ENCODE data around the gene FRG2.
"Not testable (repeated sequence)": the region's sequence is repeated elsewhere in the genome, so short reads cannot be mapped to it uniquely, and the experiment has no call there.

The FRG2 gene

GRCh38 chr4:190014771-190015537 lies 12.1 kb downstream of the FRG2 start:
- TF ChIP-seq ZFX (IDR thresholded peaks at IDR 0.05): no peak
- TF ChIP-seq, protein P1, sequence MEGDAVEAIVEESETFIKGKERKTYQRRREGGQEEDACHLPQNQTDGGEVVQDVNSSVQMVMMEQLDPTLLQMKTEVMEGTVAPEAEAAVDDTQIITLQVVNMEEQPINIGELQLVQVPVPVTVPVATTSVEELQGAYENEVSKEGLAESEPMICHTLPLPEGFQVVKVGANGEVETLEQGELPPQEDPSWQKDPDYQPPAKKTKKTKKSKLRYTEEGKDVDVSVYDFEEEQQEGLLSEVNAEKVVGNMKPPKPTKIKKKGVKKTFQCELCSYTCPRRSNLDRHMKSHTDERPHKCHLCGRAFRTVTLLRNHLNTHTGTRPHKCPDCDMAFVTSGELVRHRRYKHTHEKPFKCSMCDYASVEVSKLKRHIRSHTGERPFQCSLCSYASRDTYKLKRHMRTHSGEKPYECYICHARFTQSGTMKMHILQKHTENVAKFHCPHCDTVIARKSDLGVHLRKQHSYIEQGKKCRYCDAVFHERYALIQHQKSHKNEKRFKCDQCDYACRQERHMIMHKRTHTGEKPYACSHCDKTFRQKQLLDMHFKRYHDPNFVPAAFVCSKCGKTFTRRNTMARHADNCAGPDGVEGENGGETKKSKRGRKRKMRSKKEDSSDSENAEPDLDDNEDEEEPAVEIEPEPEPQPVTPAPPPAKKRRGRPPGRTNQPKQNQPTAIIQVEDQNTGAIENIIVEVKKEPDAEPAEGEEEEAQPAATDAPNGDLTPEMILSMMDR (conservative IDR thresholded peaks at IDR 0.05): no peak
- H3K27ac ChIP-seq: no peak overlapping the region

DNA sequence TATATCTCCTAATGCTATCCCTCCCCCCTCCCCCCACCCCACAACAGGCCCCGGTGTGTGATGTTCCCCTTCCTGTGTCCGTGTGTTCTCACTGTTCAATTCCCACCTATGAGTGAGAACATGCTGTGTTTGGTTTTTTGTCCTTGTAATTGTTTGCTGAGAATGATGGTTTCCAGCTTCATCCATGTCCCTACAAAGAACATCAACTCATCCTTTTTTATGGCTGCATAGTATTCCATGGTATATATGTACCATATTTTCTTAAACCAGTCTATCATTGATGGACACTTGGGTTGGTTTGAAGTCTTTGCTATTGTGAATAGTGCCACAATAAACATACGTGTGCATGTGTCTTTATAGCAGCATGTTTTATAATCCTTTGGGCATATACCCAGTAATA lies 37.1 kb downstream of the FRG2 start:
- H3K27ac ChIP-seq: not testable (repeated sequence)

DNA sequence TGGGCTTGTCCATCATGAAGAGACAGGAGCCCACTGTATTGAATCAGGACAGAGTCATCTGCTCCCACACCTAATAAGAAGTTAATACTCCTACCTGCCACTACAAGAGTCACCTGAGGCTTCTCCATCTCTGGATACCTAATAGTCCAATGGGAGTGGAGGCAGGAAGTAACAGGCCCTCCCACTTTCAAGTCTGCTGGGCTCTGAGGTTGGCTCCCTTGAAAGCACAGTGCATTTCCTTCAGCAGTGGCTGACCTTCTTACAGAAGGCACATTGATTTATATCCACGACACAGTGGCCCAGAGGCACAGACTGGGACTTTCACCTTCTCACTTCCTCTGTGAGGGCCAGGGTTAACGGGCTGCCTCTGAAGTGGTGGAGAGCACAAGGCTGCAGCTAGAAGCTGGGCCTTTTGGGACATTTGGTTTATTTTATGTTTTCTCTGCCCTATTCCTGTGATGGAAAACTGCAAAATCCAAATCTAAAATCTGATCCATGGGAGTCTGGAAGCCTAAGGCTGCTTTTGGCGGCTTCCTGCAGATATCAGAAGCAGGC lies 38.1 kb downstream of the FRG2 start:
- no peak overlapping the region for H3K27ac ChIP-seq
- TF ChIP-seq ZFX (IDR thresholded peaks at IDR 0.05): no peak
- TF ChIP-seq, protein P1 (conservative IDR thresholded peaks at IDR 0.05): no peak

DNA sequence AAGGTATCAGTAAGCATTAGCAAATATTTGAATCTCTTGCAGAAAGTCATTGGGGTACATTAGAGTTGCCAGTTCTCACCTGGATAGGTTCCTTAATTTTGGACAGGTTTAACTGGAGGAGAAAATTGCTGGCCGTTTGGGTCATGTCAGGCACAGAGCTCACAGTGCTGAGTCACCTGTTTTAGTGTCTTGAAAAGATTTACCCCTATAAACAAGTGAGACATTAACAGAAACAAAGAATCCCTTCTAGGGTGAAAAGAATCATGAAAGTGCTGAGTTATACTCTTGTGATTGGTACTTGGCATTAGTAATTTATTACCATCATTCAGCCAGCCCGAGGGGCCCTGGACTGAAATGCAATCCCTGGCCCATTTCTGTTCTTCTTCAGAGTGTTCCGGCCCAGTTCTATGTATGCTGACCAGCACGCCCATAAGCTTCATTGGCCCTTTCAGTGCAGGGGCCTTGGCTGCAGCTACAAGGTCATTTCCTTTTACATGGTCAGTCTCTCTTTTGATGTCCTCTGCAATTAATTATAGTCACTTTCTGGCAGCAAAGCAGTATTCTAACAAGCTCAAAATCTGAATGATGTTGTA lies 41.3 kb downstream of the FRG2 start:
- H3K27ac ChIP-seq: not testable (repeated sequence)

DNA sequence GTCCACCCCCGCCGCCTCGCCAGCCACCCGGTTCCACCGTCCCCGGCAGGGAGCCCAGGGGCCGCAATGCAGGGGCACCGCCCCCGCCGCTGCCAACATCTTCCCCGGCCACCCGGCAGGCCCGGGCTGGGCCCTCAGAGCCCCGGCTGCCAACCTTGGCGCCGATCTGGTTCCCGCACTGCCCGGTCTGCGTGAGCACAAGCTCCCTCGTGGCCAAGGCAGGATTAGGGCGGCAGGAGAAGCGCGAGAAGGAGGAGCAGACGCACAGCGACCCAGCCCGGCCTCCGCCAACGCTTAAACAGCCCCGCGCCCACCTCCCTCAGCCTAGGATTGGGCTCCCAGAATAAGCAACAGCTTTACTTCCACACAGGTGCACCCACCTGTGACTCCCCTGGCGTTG lies 42.4 kb downstream of the FRG2 start:
- not testable (repeated sequence) for H3K27ac ChIP-seq

- not testable (repeated sequence) for H3K27ac ChIP-seq
Observed at GRCh38 chr4:189983916-189984526, 43.0 kb downstream of the FRG2 start.

DNA sequence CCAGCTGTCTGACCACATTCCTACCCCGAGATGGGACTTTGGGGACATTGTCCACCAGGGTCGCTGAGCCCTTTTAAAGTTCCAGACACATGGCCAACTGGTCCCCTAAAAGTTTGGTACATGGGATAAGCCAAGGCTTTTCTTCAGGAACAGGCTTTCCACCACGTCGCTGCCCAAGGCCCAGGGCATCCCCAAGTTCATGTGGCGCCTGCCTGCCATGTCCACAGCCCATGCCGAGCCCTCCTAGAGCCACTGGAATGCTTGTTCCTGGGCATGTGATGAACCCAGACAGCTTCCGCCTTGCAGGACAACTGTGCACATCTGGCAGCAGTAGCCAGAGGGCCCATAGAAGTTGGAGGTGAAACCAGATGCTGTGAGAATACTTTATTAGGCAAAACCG lies 45.1 kb downstream of the FRG2 start:
- no peak overlapping the region for H3K27ac ChIP-seq
- no peak for TF ChIP-seq ZFX (IDR thresholded peaks at IDR 0.05)
- TF ChIP-seq, protein P1 (conservative IDR thresholded peaks at IDR 0.05): no peak

GRCh38 chr4:189980292-189980691 lies 46.8 kb downstream of the FRG2 start:
- H3K27ac ChIP-seq: not testable (repeated sequence)

- H3K27ac ChIP-seq: no peak overlapping the region
- no peak for TF ChIP-seq ZFX (IDR thresholded peaks at IDR 0.05)
- TF ChIP-seq, protein P1 (conservative IDR thresholded peaks at IDR 0.05): no peak
Observed at GRCh38 chr4:189979196-189980047, 47.6 kb downstream of the FRG2 start.
